Cortex of kidney (tissue), 1 donor: Measurements from ENCODE around the gene ETNK2.

Experiments used
- DNase-seq: peaks from one replicate; lab custom pipeline; 2025; lab: John Stamatoyannopoulos, UW

Gene ETNK2

GRCh38 chr1:204151552-204152309 is at the start of gene ETNK2:
TSS of gene ETNK2 (minus strand) at chr1:204152044. CDS start at chr1:204151852, 192 bp downstream.
- peak; percentile 36 for DNase-seq

GRCh38 chr1:204201348-204202040 is 49.6 kb upstream of the ETNK2 start:
- no peak for DNase-seq

DNA sequence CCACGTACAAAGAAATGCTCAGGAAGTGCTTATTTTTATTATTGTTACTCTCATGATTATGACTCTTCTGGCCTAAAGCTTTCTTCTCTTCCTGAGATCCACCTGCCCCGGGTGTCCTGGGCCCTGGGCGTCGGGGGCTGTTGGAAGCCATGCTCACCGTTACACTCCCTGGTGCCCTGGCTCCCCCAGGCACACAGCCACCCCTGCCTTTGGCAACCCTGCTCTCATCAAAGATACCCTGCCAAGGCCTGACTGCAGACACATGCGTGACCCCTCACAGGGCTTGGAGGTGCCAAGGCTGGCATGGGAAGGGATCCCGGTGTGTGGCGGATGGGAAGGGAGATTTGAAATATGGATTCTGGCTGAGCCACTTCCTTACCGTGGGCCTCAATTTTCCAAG is 47.7 kb upstream of the ETNK2 start:
- no peak for DNase-seq

DNA sequence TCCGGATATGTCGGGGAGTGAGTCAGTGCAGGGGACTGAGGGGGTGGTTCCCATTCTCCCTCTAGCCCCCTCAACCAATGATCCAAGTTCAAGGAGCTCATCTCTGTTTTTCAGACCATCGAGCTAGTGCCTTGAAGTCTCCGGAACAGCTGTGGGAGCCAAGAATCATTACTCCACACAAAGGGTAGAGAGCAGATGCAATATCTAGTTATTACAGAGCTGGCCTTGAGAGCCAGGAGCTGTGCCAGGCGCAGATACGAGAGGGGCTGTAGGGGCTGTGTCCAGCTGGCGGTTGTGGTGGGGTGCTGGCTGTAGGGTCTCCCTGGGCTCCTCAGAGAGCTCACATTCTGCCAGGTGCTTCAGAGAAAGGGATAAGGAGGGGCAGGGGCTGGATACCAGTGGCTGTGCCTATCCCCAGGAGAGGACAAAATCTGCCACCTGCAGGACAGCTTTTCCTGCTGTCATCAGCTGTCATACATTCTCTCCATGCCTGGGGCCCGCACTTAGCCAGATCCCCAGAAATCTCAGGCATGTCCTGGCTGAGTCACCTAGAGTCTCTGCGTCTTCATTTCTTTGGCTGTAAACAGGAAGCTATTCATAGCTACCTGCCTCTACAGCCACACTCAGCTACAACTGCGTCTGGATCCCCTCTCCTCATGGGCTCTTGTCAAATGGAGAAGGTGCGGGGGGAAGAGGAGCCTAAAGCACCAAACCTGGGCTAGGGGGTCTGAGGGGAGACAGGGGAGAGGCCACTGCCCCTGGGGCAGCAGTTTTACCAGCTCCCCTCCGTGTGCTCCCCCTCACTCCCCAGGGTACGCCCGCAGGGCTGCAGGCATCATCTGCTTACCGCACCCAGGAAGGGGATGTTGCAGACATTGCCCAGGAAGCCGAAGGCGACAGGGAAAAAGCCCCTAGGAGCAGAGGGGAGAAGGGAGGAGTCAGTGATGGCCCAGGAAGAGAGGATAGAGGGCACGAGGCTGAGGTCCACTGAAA is 46.8 kb upstream of the ETNK2 start:
- DNase-seq = no peak

DNA sequence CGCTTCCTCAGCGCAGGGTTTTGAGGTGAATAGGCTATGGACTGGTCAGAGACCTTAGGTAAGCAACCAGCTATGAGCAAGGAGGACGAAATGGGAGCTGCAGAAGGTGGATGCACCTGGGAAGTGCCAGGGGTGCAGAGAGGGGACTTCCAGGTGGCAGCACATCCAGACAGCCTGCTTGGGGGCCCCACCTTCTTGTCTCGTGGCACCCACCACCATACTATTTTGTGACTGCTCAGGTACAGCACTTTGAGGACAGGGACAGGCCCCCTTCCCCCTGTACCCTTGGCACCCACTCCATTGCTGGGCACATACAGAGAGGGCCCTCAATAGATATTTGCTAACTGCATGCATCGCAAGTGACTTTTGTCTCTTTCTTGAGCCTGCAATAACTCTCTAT is 45.2 kb upstream of the ETNK2 start:
- DNase-seq = no peak

GRCh38 chr1:204196068-204196795 is 44.4 kb upstream of the ETNK2 start, which contains the start of gene KISS1:
TSS of gene KISS1 (minus strand) at chr1:204196491. CDS start at chr1:204192876, 3,615 bp downstream.
- DNase-seq = no peak

DNA sequence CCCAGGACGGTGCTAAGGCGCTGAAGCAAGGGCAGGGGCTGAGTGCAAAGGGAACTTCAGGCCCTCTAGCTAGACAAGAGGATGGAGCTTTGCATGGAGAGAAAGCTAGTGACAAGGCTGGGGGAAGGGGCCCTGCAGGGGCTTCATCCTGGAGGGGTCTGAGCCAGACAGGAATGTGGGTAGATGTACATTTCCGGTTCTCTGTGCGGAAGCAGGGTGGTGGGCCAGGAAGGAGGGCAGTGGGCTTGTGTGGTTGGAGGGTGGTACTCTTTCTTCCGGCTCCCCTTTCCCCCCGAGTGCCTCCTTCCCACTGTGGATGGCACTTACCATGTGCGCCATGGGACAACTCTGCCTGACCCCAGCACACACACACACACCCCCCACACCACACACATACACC is 42.9 kb upstream of the ETNK2 start:
- DNase-seq = no peak

DNA sequence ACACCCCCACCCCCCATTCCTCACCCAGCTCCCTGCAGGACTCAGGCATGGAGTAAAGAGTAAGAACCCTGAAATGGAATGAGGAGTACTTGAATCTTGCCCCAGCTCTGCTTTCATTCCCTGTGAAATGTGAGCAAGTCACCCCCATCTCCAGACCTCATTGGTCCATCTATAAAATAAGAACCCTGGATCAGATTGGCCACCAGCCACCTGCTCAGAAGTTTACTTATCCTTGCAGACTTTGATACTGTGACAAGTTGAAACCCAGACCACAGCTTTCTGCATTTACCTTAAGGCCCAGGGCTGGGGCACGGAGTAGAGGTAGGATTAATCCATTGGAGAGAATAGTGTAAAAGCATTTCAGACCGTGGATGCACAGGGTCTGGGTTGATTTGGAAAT is 42.2 kb upstream of the ETNK2 start:
- no peak for DNase-seq

- no peak for DNase-seq
Measured at GRCh38 chr1:204192589-204193352, 40.9 kb upstream of the ETNK2 start.

- no peak for DNase-seq
Measured at GRCh38 chr1:204192046-204192445, 40.2 kb upstream of the ETNK2 start.

DNA sequence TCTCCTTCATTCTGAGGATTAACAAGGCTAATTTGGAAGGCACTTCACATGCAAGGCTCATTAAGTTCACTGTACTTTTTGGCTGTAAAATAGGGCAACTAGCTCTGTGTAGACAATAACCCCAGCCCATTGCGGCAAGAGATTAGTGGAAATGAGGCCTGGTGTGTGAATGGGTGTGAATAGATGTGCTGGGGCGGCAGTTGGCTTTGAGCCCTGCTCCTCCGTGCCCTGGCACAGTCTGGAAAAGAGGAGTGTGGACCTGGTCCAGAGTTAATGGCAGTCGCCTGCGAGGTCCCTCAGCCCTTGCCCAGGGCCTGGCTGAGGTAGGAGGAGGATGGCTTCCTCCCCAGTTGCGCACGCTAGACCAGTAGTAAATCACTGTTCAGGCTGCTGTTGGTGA is 39.6 kb upstream of the ETNK2 start:
- no peak for DNase-seq

- DNase-seq = no peak
Measured at GRCh38 chr1:204190212-204191211, 38.7 kb upstream of the ETNK2 start.

- DNase-seq = no peak
Measured at GRCh38 chr1:204188959-204189639, 37.3 kb upstream of the ETNK2 start.

DNA sequence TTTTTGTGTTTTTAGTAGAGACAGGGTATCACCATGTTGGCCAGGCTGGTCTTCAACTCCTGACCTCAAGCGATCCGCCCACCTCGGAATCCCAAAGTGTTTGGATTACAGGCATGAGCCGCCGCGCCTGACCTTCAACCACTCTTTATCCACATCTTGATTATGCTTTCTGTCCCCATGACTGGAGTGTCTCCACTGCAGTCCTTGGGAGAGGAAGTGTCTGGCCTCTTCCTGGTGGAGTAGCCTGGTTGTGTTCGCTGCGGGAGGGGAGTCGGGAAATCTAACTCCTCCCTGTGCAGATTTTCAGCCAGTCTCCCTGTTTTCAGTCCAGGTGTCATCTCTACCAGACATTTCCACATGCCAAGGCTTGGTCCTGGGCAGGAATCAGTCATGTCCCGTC is 34.8 kb upstream of the ETNK2 start:
- DNase-seq = no peak

DNA sequence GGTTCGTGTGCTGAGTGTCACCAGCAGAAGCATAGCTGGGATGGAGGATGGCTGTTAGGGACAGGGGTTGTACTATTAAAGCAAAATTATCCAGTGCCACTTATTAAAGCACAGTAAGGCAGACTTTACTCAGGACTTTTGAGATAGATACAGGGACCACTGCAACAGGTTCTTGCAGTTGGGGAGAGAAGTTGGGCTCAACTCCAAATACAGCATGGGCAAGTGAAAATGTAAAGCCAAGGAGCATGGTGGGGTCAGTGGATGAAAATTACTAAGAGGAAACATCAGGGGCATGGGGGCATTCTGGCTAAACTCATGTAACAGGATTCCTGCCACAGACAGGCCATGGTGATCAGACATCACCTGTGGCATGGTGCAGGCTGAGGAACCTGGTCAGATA is 29.3 kb upstream of the ETNK2 start:
- DNase-seq = no peak

DNA sequence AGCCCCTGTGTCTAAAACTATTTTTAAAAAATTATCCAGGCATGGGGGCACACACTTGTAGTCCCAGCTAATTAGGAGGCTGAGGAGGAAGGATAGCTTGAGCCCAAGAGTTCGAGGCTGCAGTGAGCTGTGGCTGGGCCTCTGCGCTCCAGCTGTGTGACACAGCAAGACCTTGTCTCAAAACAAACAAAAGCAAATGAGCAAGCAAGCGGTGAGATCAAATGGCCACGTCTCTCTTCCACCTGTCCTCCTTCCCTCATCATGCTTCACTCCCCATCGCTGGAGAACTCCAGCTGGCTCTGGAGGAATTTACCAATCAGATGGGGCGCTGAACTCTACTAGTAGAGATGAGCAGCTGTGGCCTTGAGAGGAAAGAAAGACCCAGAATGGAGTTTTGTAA is 28.3 kb upstream of the ETNK2 start:
- no peak for DNase-seq

DNA sequence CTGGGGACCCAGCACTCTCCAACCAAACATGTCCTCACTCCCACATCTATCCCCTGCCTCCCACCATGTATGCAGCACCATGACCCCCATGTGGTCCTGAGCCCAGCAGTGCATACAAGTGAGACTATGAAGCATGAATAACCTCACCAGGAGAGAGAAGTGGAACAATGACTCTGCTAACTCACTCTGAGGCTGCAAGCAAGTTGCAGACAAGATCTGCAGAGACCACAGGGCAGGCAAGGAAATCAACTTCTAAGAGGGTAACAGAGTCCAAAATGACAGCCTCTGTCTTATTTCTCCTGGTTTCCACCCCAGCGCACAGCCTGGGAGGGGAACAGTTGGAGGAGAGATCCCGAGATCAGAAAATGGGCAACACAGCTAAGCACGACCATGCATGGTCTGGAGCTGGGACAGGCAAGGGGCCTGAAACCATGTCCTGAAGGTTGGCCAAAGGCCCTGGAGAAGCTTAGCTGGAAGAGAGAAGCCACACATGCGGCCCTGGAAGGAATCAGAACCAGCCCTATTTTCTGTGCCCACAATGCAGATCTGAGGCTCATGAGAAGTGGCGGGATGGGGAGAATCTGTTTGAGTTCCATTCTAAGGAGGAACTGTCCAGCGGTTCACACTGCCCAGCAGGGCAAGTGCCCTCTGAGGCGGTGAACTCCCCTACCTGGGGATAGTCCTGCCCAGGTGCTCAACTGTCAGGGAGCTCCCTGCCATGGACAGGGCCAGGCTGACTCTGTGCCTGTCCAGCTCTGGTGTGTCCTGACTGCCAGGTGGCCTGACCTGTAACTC is 26.8 kb upstream of the ETNK2 start:
- DNase-seq = no peak

DNA sequence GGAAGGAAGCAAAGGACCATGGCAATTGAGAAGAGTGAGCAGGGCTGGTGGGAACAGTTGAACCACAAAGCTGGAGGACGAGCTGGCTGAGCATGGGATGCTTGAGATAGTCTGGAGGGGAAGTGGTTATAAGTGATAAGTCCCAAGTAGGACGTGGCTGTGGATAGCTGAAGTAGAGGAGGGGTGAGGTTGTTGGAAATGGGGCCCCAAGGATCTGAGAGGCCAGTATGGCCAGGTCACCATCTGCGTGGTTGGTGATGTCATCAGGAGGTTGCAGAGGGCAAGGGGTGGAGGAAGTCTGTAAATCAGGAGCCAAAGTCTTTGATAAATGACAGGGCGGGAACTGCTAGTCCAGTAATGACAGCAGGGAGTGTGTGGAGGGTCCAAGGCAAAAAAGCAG is 25.3 kb upstream of the ETNK2 start:
- DNase-seq = no peak
